ENCODE measurements around the gene IREB2.

- no peak for TF ChIP-seq CTCF (IDR thresholded peaks at IDR 0.05; ENCODE audit: insufficient read depth, low read depth, low read length)
- TF ChIP-seq EZH2 (IDR thresholded peaks at IDR 0.05; ENCODE audit: insufficient read depth, low read length), result no peak
Measured at GRCh38 chr15:78432664-78433063, 5.4 kb upstream of the IREB2 start.

All from astrocyte (in vitro differentiated cells and primary cell).